ENCODE results near the gene FBXO31. TPM values are rescaled to one million over a fixed set of nuclear protein-coding genes. Genes with fewer than 3 reads are reported as not detected.
"Not testable (repeated sequence)": the region's sequence is repeated elsewhere in the genome, so short reads cannot be mapped to it uniquely, and the experiment has no call there.

FBXO31 gene
- total RNA-seq, 1 donor from 2014 or later: 29.9 TPM

DNA sequence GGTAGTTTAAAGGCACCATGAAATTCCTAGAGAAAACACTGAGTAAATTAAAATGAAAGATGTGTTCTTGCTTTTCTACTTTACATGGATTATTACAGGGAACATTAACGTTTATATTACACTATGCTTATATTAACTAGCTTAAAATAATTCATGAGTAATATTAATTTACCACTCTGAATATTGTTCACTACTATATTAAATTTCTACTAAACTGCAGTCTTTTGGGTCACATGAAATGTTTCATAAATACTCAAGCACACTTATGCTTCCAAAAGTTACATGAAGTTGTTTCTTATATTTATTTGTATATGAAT is 5.2 kb upstream of the FBXO31 start:
- TF ChIP-seq, protein P1, sequence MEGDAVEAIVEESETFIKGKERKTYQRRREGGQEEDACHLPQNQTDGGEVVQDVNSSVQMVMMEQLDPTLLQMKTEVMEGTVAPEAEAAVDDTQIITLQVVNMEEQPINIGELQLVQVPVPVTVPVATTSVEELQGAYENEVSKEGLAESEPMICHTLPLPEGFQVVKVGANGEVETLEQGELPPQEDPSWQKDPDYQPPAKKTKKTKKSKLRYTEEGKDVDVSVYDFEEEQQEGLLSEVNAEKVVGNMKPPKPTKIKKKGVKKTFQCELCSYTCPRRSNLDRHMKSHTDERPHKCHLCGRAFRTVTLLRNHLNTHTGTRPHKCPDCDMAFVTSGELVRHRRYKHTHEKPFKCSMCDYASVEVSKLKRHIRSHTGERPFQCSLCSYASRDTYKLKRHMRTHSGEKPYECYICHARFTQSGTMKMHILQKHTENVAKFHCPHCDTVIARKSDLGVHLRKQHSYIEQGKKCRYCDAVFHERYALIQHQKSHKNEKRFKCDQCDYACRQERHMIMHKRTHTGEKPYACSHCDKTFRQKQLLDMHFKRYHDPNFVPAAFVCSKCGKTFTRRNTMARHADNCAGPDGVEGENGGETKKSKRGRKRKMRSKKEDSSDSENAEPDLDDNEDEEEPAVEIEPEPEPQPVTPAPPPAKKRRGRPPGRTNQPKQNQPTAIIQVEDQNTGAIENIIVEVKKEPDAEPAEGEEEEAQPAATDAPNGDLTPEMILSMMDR (IDR thresholded peaks at IDR 0.05): no peak
- no peaks in the 10 kb centered on the region for H3K27me3 ChIP-seq
- H3K36me3 ChIP-seq: no peaks in the 10 kb centered on the region
- H3K9me3 ChIP-seq: no peaks in the 10 kb centered on the region
- ATAC-seq (no peak), DNase-seq (no peak)
- intact Hi-C loops (cut with DNase I): loop anchor here (10.0 kb wide), 1 partner anchor 64 kb away; no protein-coding TSS in a partner anchor
- H3K27ac ChIP-seq: peak overlapping the region; percentile 87
- peaks cover 28% of the 10 kb centered on the region for H3K4me1 ChIP-seq
- peak overlapping the region; percentile 34 for H3K4me3 ChIP-seq

DNA sequence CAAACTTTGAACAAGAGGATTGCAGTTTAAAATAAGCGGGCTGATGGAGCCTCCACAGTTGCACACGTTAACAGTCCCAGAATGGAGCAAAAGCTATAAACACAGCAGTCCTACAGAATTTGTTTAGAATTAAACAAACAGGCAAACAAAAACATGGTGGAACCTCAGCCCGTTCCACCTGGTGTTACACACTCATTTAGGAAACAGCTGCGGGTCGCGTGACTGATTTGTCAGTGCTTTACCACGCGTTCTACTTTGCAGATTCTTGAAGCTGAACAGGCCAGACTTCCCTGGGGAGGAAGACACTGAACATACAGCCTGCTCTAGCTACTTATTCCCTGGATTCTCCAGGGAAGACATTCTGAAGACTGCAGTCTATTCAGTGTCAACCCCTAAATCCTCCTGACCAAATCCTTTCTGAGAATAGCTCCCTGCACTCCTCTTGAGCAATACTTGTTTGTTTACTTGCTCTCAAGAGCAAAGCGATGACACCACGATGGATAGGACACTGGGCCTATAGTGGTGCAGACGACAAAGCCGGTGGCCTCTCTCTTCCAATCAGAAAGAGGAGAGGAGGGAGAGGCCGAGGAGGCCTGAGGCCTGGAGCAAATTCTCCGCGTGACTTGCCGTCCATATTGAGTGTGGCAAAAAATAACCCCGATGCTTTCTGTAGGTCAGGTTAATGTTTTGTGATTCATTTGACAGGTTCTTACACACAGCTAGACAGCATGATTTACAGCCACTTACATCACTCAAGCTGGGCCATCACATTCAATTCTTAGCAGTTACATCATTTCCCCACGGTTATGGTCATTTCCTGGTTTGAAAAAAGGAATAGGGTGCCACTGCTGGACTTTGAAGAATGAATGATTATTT is 4.6 kb upstream of the FBXO31 start:
- intact Hi-C loops (cut with DNase I): loop anchor here (10.0 kb wide), 1 partner anchor 63 kb away; no protein-coding TSS in a partner anchor
- ATAC-seq: peak; percentile 72
- no peaks in the 10 kb centered on the region for H3K9me3 ChIP-seq

DNA sequence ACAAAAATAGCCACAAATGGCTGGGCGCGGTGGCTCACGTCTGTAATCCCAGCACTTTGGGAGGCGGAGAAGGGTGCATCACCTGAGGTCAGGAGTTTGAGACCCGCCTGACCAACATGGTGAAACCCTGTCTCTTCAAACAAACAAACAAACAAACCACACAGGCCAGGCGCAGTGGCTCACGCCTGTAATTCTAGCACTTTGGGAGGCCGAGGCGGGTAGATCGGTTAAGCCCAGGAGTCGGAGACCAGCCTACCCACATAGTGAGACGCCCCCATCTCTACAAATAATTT is 1.2 kb upstream of the FBXO31 start:
- intact Hi-C loops (cut with DNase I): loop anchor here (10.0 kb wide), 1 partner anchor 60 kb away; no protein-coding TSS in a partner anchor
- not testable (repeated sequence) for DNase-seq, ATAC-seq, H3K9me3 ChIP-seq, H3K36me3 ChIP-seq, H3K27me3 ChIP-seq
- Histone ChIP-seq H3K27ac (peak overlapping the region; percentile 89), H3K4me3 (peak overlapping the region; percentile 82), H3K4me1 (peaks cover 46% of the 10 kb centered on the region)

More for the DNA sequence above, 4.6 kb upstream of the FBXO31 start:
- H3K4me1 ChIP-seq: peaks cover 22% of the 10 kb centered on the region
- no peaks in the 10 kb centered on the region for H3K27me3 ChIP-seq
- H3K4me3 ChIP-seq: peak overlapping the region; percentile 34
- peak; percentile 91 for DNase-seq
- H3K27ac ChIP-seq: peak overlapping the region; percentile 87
- no peaks in the 10 kb centered on the region for H3K36me3 ChIP-seq
- TF ChIP-seq, protein P1 (IDR thresholded peaks at IDR 0.05): no peak

DNA sequence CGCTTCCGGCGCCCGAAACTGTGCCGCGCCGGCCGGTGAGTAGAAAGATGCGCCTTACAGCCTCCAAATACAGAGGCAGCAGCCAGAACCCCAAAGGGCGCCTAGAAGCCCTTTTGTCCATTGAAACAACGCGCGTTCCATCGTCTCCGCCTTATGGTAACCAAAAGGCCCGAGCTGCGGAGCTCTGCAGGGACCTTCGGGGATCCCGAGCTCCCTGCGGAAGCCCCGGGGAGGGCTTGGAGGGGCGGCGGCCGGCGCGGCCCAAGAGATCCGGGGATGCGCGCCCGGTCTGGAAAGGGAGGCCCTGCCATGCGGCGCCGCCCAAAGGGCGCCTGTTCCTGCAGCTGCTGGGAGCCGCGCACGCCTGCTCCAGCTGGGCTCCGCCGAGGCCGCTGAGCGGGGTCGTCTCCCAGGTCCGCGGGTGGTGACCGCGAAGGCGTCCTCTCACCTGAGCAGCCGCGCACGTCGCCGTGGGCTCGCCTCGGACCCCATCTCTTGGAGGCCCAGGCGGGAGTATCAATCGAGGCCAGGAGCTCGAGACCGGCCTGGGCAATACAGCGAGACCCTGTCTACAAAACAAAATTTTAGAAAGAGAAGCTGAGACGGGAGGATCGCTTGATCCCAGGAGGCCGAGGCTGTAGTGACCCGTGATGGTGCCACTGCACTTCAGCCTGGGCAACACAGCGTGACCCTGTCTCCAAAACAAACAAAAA is 742 bp upstream of the FBXO31 start:
- Histone ChIP-seq H3K36me3 (no peaks in the 10 kb centered on the region), H3K4me1 (peaks cover 46% of the 10 kb centered on the region), H3K4me3 (peak overlapping the region; percentile 82), H3K9me3 (no peaks in the 10 kb centered on the region), H3K27me3 (no peaks in the 10 kb centered on the region), H3K27ac (peak overlapping the region; percentile 89)
- peak; percentile 82 for DNase-seq
- TF ChIP-seq, protein P1 (IDR thresholded peaks at IDR 0.05): no peak
- intact Hi-C loops (cut with DNase I): loop anchor here (10.0 kb wide), 1 partner anchor 60 kb away; no protein-coding TSS in a partner anchor
- peak; percentile 26 for ATAC-seq

DNA sequence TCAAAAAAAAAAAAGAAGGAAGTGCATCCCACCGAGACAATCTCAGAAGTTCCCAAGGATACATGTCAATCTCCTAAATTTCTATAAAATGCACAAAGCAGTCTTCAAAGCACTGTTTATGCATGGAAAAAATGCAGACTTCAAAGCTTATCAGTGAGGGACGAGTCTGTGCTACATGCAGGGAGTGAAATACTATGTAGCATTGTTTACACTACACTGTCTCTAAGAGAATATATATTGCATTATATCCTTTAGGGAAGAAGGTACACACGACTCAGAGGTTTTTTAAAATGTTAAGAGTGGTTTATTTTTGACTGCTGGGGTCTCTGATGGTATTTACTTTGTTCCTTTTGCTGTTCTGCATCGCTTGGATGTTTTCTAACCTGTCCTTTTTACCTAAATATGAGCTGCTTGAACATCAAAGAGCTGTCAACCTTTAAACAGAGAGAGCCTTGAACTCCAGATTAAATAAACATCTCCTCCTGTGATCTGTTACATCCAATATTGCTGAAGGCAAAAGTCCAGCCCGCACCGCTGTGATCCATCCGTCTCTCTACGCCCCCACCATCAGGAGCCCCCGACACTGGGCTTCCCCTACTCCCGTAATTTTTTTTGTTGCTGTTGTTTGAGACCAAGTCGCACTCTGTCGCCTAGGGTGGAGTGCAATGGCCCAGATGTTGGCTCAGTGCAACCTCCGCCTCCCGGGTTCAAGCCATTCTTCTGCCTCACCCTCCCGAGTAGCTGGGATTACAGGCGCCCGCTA is 1.4 kb downstream of the FBXO31 start:
- intact Hi-C loops (cut with DNase I): loop anchor here (10.0 kb wide), 1 partner anchor 57 kb away; no protein-coding TSS in a partner anchor
- TF ChIP-seq, protein P1 (IDR thresholded peaks at IDR 0.05): no peak
- Histone ChIP-seq H3K9me3 (no peaks in the 10 kb centered on the region), H3K4me3 (peak overlapping the region; percentile 82), H3K36me3 (peaks cover 4% of the 10 kb centered on the region), H3K27ac (peak overlapping the region; percentile 89), H3K27me3 (no peaks in the 10 kb centered on the region), H3K4me1 (peaks cover 31% of the 10 kb centered on the region)
- no peak for DNase-seq
- ATAC-seq: no peak

Measured in upper lobe of right lung (tissue), 1 donor.